Neural progenitor cell (in vitro differentiated cells): ENCODE results near the gene DDI1.

Experiments
- CTCF ChIP-seq: fragments of 200-600 bp; sonication (generic); IDR thresholded peaks from 2 replicates; pipeline ENCODE4 v1.5.1; 2017; ENCODE audit warnings: antibody characterized with exemption, mild to moderate bottlenecking
- EZH2 ChIP-seq: fragments of 200-600 bp; sonication (generic); IDR thresholded peaks from 2 replicates; pipeline ENCODE4 v1.6.1; 2017; ENCODE audit warnings: antibody characterized with exemption, mild to moderate bottlenecking, moderate library complexity

GRCh38 chr11:104001561-104002056, 34.8 kb upstream of the DDI1 start:
- TF ChIP-seq CTCF (no peak), EZH2 (no peak)
